Effector memory CD8-positive, alpha-beta T cell (primary cell): ENCODE results near the gene KRTAP5-9.

Experiments
- ATAC-seq: fragments of 150-1000 bp; cut with Tn5 transposase; replicated peaks from 2 replicates; pipeline ENCODE4 v1.10.0; 2021; ENCODE audit warnings: mild to moderate bottlenecking, moderate library complexity
- DNase-seq, 3 experiments: peaks; one replicate each; pipeline ENCODE4 v3.0.0; 2021
- H3K27ac Mint-ChIP-seq, 2 donors: one replicate each; pipeline ENCODE4 v1.8.0; 2022; ENCODE audit warnings: mild to moderate bottlenecking in 2 of 2, mixed read lengths in 2 of 2, moderate library complexity in 2 of 2
- H3K27me3 Mint-ChIP-seq, 2 donors: one replicate each; pipeline ENCODE4 v1.8.0; 2022; ENCODE audit warnings: mixed read lengths in 2 of 2
- H3K36me3 Mint-ChIP-seq: one replicate; pipeline ENCODE4 v1.8.0; 2022; ENCODE audit warnings: mild to moderate bottlenecking, moderate library complexity, mixed read lengths; ENCODE audit not compliant: insufficient read depth
- H3K4me1 Mint-ChIP-seq, 2 donors: one replicate each; pipeline ENCODE4 v1.8.0; 2022; ENCODE audit warnings: low read depth in 2 of 2, mixed read lengths in 2 of 2
- H3K4me3 Mint-ChIP-seq, 2 donors: one replicate each; pipeline ENCODE4 v1.8.0; 2022; ENCODE audit warnings: mild to moderate bottlenecking in 2 of 2, mixed read lengths in 2 of 2, moderate library complexity in 2 of 2
- H3K9me3 Mint-ChIP-seq, 2 donors: one replicate each; pipeline ENCODE4 v1.8.0; 2022; ENCODE audit warnings: mixed read lengths in 2 of 2
- total RNA-seq, 9 experiments: gene quantifications; one replicate each; lab custom pipeline; 2026; lab: John Stamatoyannopoulos, UW

The KRTAP5-9 gene
- 0 to 0.67 (median 0) reads per million in 9 experiments for total RNA-seq

GRCh38 chr11:71548120-71548519, at the start of gene KRTAP5-9:
Gene KRTAP5-9 (plus strand): TSS chr11:71548420. CDS start chr11:71548658, 238 bp downstream.
- ATAC-seq = no peak
- Mint-ChIP-seq H3K27ac (no peak within 1 kb of the TSS), H3K9me3 (no peaks in the 10 kb centered on the region), H3K27me3 (peaks cover 39 to 67% of the 10 kb centered on the region in 2 donors), H3K4me1 (peaks cover 2 to 9% of the 10 kb centered on the region in 2 donors), H3K36me3 (no peaks in the 10 kb centered on the region), H3K4me3 (no peak within 1 kb of the TSS)
- DNase-seq = no peak

GRCh38 chr11:71499125-71499524, 49.1 kb upstream of the KRTAP5-9 start:
- no peaks in the 10 kb centered on the region for H3K9me3 Mint-ChIP-seq
- H3K36me3 Mint-ChIP-seq = peaks cover 48% of the 10 kb centered on the region
- ATAC-seq (no peak), DNase-seq (no peak)
- H3K4me3 Mint-ChIP-seq = no peak overlapping the region
- no peaks in the 10 kb centered on the region for H3K4me1 Mint-ChIP-seq
- H3K27ac Mint-ChIP-seq = no peak overlapping the region
- H3K27me3 Mint-ChIP-seq = no peaks in the 10 kb centered on the region

GRCh38 chr11:71499546-71499945, 48.7 kb upstream of the KRTAP5-9 start:
- DNase-seq (no peak), ATAC-seq (no peak)
- Mint-ChIP-seq H3K4me3 (no peak overlapping the region), H3K9me3 (no peaks in the 10 kb centered on the region), H3K36me3 (peaks cover 45% of the 10 kb centered on the region), H3K4me1 (no peaks in the 10 kb centered on the region), H3K27ac (no peak overlapping the region), H3K27me3 (no peaks in the 10 kb centered on the region)

GRCh38 chr11:71500601-71501021, 47.6 kb upstream of the KRTAP5-9 start:
- ATAC-seq (no peak), DNase-seq (no peak)
- H3K27ac Mint-ChIP-seq = no peak overlapping the region
- H3K9me3 Mint-ChIP-seq = no peaks in the 10 kb centered on the region
- no peak overlapping the region for H3K4me3 Mint-ChIP-seq
- peaks cover 36% of the 10 kb centered on the region for H3K36me3 Mint-ChIP-seq
- no peaks in the 10 kb centered on the region for H3K4me1 Mint-ChIP-seq
- no peaks in the 10 kb centered on the region for H3K27me3 Mint-ChIP-seq

- Mint-ChIP-seq H3K4me1 (no peaks in the 10 kb centered on the region), H3K36me3 (peaks cover 30% of the 10 kb centered on the region), H3K9me3 (no peaks in the 10 kb centered on the region), H3K27ac (no peak overlapping the region), H3K27me3 (no peaks in the 10 kb centered on the region), H3K4me3 (no peak overlapping the region)
- ATAC-seq = no peak
- no peak for DNase-seq
These were observed 46.9 kb upstream of the KRTAP5-9 start for GRCh38 chr11:71501071-71501985.

GRCh38 chr11:71502026-71502425, 46.2 kb upstream of the KRTAP5-9 start:
- DNase-seq = no peak
- Mint-ChIP-seq H3K4me3 (no peak overlapping the region), H3K9me3 (peaks cover 2 to 5% of the 10 kb centered on the region in 2 donors), H3K4me1 (no peaks in the 10 kb centered on the region), H3K27me3 (no peaks in the 10 kb centered on the region), H3K36me3 (peaks cover 27% of the 10 kb centered on the region), H3K27ac (no peak overlapping the region)
- no peak for ATAC-seq

GRCh38 chr11:71502871-71503435, 45.3 kb upstream of the KRTAP5-9 start:
- no peaks in the 10 kb centered on the region for H3K27me3 Mint-ChIP-seq
- H3K9me3 Mint-ChIP-seq = peaks cover 3 to 7% of the 10 kb centered on the region in 2 donors
- no peak for ATAC-seq
- H3K36me3 Mint-ChIP-seq = peaks cover 17% of the 10 kb centered on the region
- no peak overlapping the region for H3K4me3 Mint-ChIP-seq
- H3K4me1 Mint-ChIP-seq = no peaks in the 10 kb centered on the region
- H3K27ac Mint-ChIP-seq = no peak overlapping the region
- no peak for DNase-seq

GRCh38 chr11:71504531-71504930, 43.7 kb upstream of the KRTAP5-9 start:
- no peak for DNase-seq
- Mint-ChIP-seq H3K36me3 (peaks cover 14% of the 10 kb centered on the region), H3K9me3 (peaks cover 5 to 13% of the 10 kb centered on the region in 2 donors), H3K4me3 (no peak overlapping the region), H3K27ac (peak overlapping the region; percentile 17 to 44), H3K27me3 (no peaks in the 10 kb centered on the region), H3K4me1 (no peaks in the 10 kb centered on the region)
- ATAC-seq = no peak

- no peak for DNase-seq
- peak overlapping the region; percentile 17 to 44 for H3K27ac Mint-ChIP-seq
- no peaks in the 10 kb centered on the region for H3K4me1 Mint-ChIP-seq
- no peak overlapping the region for H3K4me3 Mint-ChIP-seq
- H3K27me3 Mint-ChIP-seq = no peaks in the 10 kb centered on the region
- peaks cover 9 to 17% of the 10 kb centered on the region in 2 donors for H3K9me3 Mint-ChIP-seq
- peaks cover 10% of the 10 kb centered on the region for H3K36me3 Mint-ChIP-seq
- no peak for ATAC-seq
These were observed 43.2 kb upstream of the KRTAP5-9 start for GRCh38 chr11:71505001-71505400.

- peaks cover 9 to 18% of the 10 kb centered on the region in 2 donors for H3K9me3 Mint-ChIP-seq
- H3K4me3 Mint-ChIP-seq = no peak overlapping the region
- H3K36me3 Mint-ChIP-seq = peaks cover 10% of the 10 kb centered on the region
- ATAC-seq (no peak), DNase-seq (no peak)
- H3K4me1 Mint-ChIP-seq = no peaks in the 10 kb centered on the region
- H3K27ac Mint-ChIP-seq = no peak overlapping the region
- H3K27me3 Mint-ChIP-seq = no peaks in the 10 kb centered on the region
These were observed 42.4 kb upstream of the KRTAP5-9 start for GRCh38 chr11:71505781-71506180.

- Mint-ChIP-seq H3K27ac (no peak overlapping the region), H3K4me3 (no peak overlapping the region), H3K4me1 (no peaks in the 10 kb centered on the region), H3K27me3 (no peaks in the 10 kb centered on the region), H3K36me3 (peaks cover 8% of the 10 kb centered on the region), H3K9me3 (peaks cover 10 to 18% of the 10 kb centered on the region in 2 donors)
- DNase-seq (no peak), ATAC-seq (no peak)
These were observed 41.1 kb upstream of the KRTAP5-9 start for GRCh38 chr11:71507102-71507501.

- H3K27me3 Mint-ChIP-seq = no peaks in the 10 kb centered on the region
- no peaks in the 10 kb centered on the region for H3K4me1 Mint-ChIP-seq
- H3K9me3 Mint-ChIP-seq = peaks cover 0 to 11% of the 10 kb centered on the region in 2 donors
- H3K36me3 Mint-ChIP-seq = peaks cover 5% of the 10 kb centered on the region
- no peak overlapping the region for H3K4me3 Mint-ChIP-seq
- ATAC-seq (no peak), DNase-seq (no peak)
- no peak overlapping the region for H3K27ac Mint-ChIP-seq
These were observed 29.4 kb upstream of the KRTAP5-9 start for GRCh38 chr11:71518506-71519471.

- H3K27ac Mint-ChIP-seq = no peak overlapping the region
- no peak overlapping the region for H3K4me3 Mint-ChIP-seq
- ATAC-seq = no peak
These were observed 28.7 kb upstream of the KRTAP5-9 start for GRCh38 chr11:71519546-71519945.

More at GRCh38 chr11:71519546-71519945, 28.7 kb upstream of the KRTAP5-9 start:
- Mint-ChIP-seq H3K36me3 (peaks cover 5% of the 10 kb centered on the region), H3K9me3 (peaks cover 0 to 7% of the 10 kb centered on the region in 2 donors), H3K4me1 (no peaks in the 10 kb centered on the region), H3K27me3 (no peaks in the 10 kb centered on the region)
- no peak for DNase-seq
